K562 (cell line): ENCODE measurements around the gene GPSM3. TPM values are rescaled to one million over a fixed set of nuclear protein-coding genes. Genes with fewer than 3 reads are reported as not detected.

ENCODE experiments used
- CC2D1A ChIP-seq: fragments of 450-650 bp; IDR thresholded peaks from 2 replicates; pipeline ENCODE4 v1.6.1; 2017; ENCODE audit warnings: mild to moderate bottlenecking
- ELF1 ChIP-seq: fragments of 200-800 bp; sonication (Bioruptor generic); IDR thresholded peaks from 2 replicates; pipeline ENCODE4 v1.6.1; 2016; ENCODE audit warnings: missing genetic modification characterization, missing compliant biosample characterization
- ETV5 ChIP-seq: sonication (generic); formaldehyde crosslinking; IDR thresholded peaks from 2 replicates; pipeline ENCODE4 v1.4.0; 2020; ENCODE audit warnings: low read depth, mild to moderate bottlenecking, missing genetic modification reagents
- FIP1L1 ChIP-seq: fragments of 200-400 bp; formaldehyde crosslinking; IDR thresholded peaks from 2 replicates; pipeline ENCODE4 v1.6.1; 2018; ENCODE audit warnings: mild to moderate bottlenecking, low read depth, low read length; ENCODE audit not compliant: poor library complexity, severe bottlenecking
- FOS ChIP-seq: IDR thresholded peaks from 3 replicates; pipeline ENCODE4 v1.6.1; 2011; ENCODE audit not compliant: insufficient read length; ENCODE audit errors: extremely low read depth
- HDGF ChIP-seq: fragments of 450-650 bp; IDR thresholded peaks from 2 replicates; pipeline ENCODE4 v1.6.1; 2016
- MAZ ChIP-seq, 2 experiments: fragments of 450-650 bp in 1 of 2; sonication (generic) in 1 of 2; formaldehyde crosslinking; IDR thresholded peaks in 1 of 2; conservative IDR thresholded peaks in 1 of 2; 2 replicates each; pipeline versions ENCODE4 v1.4.0 to v1.5.0; 2020; ENCODE audit warnings: mild to moderate bottlenecking in 1 of 2, missing genetic modification reagents in 1 of 2
- MTA3 ChIP-seq: fragments of 450-650 bp; formaldehyde crosslinking; IDR thresholded peaks from 2 replicates; pipeline ENCODE4 v1.6.1; 2017; ENCODE audit warnings: mild to moderate bottlenecking, borderline replicate concordance
- MYNN ChIP-seq, 2 experiments: sonication (generic); formaldehyde crosslinking in 1 of 2; IDR thresholded peaks; 2 replicates each; pipeline versions ENCODE4 v1.5.0 to v1.6.1; 2016 to 2020; ENCODE audit warnings: antibody characterized with exemption in 1 of 2, missing genetic modification reagents in 1 of 2
- NEUROD1 ChIP-seq: fragments of 150-350 bp; IDR thresholded peaks from 2 replicates; pipeline ENCODE4 v1.6.1; 2014; ENCODE audit warnings: borderline replicate concordance, low read length, low read depth; ENCODE audit not compliant: partially characterized antibody
- NFATC3 ChIP-seq: fragments of 450-650 bp; IDR thresholded peaks from 2 replicates; pipeline ENCODE4 v1.6.1; 2017; ENCODE audit warnings: mild to moderate bottlenecking
- PHF20 ChIP-seq: fragments of 450-650 bp; IDR thresholded peaks from 2 replicates; pipeline ENCODE4 v1.6.1; 2018; ENCODE audit not compliant: partially characterized antibody
- SMARCE1 ChIP-seq: fragments of 450-650 bp; IDR thresholded peaks from 2 replicates; pipeline ENCODE4 v1.7.1; 2016; ENCODE audit warnings: mild to moderate bottlenecking
- SP1 ChIP-seq: sonication (generic); formaldehyde crosslinking; IDR thresholded peaks from 2 replicates; pipeline ENCODE4 v1.8.1; 2022; ENCODE audit warnings: mild to moderate bottlenecking, missing genetic modification reagents
- ZFP30 ChIP-seq: fragments of 250-450 bp; sonication (Bioruptor Pico); IDR thresholded peaks from 2 replicates; pipeline ENCODE4 v1.8.0; 2022; ENCODE audit warnings: moderate library complexity, mild to moderate bottlenecking, inconsistent platforms, borderline replicate concordance
- ZNF12 ChIP-seq: sonication (generic); formaldehyde crosslinking; IDR thresholded peaks from 2 replicates; pipeline ENCODE4 v1.4.0; 2020; ENCODE audit warnings: mild to moderate bottlenecking, missing genetic modification reagents
- ZNF197 ChIP-seq: fragments of 200-800 bp; sonication (Bioruptor generic); IDR thresholded peaks from 2 replicates; pipeline ENCODE4 v1.6.1; 2016; ENCODE audit warnings: low read depth, missing genetic modification characterization, missing compliant biosample characterization
- polyA plus RNA-seq, 8 experiments: library from polyadenylated mRNA; depleted of rRNA in 4 of 8; stranded (reverse) in 5 of 8; unstranded in 3 of 8; fragments of >200 nt; fragmentation: Nextera tagmentation in 2 of 8; fragmentation: Illumina TruSeq in 1 of 8; extraction: Ambion mirVana in 2 of 8; extraction: Trizol in 1 of 8; gene quantifications; 2 replicates each; pipeline versions ENCODE4 v1.2.1 to v1.2.3, GENCODE V29; 2011 to 2014; ENCODE audit warnings: inconsistent platforms in 1 of 8, missing spikeins in 1 of 8
- total RNA-seq, 7 experiments: library from RNA; depleted of rRNA in 6 of 7; stranded (reverse); fragments of >200 nt in 6 of 7; fragmentation: Illumina TruSeq in 2 of 7; extraction: Trizol in 2 of 7; gene quantifications; 2 replicates each; pipeline versions ENCODE4 v1.2.1 to v1.2.3, GENCODE V29; 2011 to 2021; ENCODE audit warnings: low replicate concordance in 1 of 7
- TF ChIP-seq, protein P1 (sequence below), 2 experiments: fragments of 450-650 bp; IDR thresholded peaks; 2 replicates each; pipeline ENCODE4 v1.6.1; 2018; ENCODE audit warnings: mild to moderate bottlenecking in 2 of 2, low read depth in 1 of 2; ENCODE audit not compliant: partially characterized antibody in 2 of 2
- TF ChIP-seq, protein P2 (sequence below), 2 experiments: fragments of 200-800 bp in 1 of 2; sonication (Bioruptor generic) in 1 of 2; sonication (generic) in 1 of 2; formaldehyde crosslinking in 1 of 2; IDR thresholded peaks in 1 of 2; conservative IDR thresholded peaks in 1 of 2; 2 replicates each; pipeline versions ENCODE4 v1.5.0 to v1.6.1; 2016 to 2020; ENCODE audit warnings: missing compliant biosample characterization in 1 of 2, missing genetic modification characterization in 1 of 2, missing genetic modification reagents in 1 of 2
- TF ChIP-seq, protein P3 (sequence below): fragments of 250-450 bp; sonication (Bioruptor Pico); IDR thresholded peaks from 2 replicates; pipeline ENCODE4 v1.4.0; 2020

The GPSM3 gene
- total and polyA plus RNA-seq, 9 of the 15 experiments (the other 6 are each of a cell fraction or from before 2014, with no cell fraction given), result 5.3 to 42.6 (median 24.4) TPM

DNA sequence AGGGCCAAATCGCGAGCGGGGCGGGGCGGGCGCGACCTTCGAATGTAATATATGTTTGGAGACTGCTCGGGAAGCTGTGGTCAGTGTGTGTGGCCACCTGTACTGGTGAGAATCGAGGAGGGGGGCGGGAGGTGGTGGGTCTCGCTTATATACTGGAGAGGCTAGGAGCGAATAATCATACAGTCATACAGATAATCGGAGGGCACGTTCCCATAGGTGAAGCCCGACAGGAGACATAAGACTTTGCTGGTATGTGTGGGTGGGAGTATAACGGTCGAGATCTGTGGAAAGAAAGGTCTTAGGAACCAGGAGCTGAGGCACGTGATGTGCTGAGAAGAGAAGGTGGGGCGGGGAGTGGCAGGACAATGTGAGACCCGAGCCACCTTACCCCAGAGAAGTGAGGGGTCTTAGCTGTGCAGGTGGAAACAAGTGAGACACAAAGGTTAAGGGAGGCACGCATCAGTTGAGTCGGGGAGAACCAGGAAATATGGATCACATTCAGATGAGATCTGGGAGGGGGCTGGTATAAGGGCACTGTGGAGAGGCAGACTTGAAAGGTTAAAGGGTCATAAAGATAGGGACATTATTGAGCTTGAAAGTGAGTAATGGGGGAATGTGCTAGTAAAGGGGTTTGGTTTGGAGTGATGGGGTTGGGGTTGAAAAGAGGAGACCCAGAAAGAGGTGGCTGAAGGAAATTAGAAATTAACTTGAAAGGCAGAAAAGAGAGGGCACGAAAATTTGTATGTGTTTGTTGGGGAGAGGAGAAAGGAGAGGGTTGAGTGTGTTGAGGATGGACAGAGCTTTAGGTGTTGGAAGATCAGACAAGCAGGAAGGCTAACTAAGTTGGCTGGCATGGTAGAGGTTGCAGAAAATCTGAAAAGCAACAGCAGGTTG is 13.6 kb downstream of the GPSM3 start (continued):
- no peak for TF ChIP-seq MYNN (IDR thresholded peaks at IDR 0.05)
- no peak for TF ChIP-seq MYNN (CRISPR knock-in tag; IDR thresholded peaks at IDR 0.05)
- peak; percentile 55; the same call in 1 of the 2 replicates for TF ChIP-seq HDGF
- TF ChIP-seq PHF20, result no peak
- 0 out of 2 replicates have a peak, but pooled peaks have one; percentile 24 for TF ChIP-seq NFATC3
- peak; percentile 36; the same call in 1 of the 2 replicates for TF ChIP-seq SMARCE1
- TF ChIP-seq CC2D1A, result 0 out of 2 replicates have a peak, but pooled peaks have one; percentile 32
- TF ChIP-seq ELF1 (tag), result no peak
- TF ChIP-seq, protein P1, sequence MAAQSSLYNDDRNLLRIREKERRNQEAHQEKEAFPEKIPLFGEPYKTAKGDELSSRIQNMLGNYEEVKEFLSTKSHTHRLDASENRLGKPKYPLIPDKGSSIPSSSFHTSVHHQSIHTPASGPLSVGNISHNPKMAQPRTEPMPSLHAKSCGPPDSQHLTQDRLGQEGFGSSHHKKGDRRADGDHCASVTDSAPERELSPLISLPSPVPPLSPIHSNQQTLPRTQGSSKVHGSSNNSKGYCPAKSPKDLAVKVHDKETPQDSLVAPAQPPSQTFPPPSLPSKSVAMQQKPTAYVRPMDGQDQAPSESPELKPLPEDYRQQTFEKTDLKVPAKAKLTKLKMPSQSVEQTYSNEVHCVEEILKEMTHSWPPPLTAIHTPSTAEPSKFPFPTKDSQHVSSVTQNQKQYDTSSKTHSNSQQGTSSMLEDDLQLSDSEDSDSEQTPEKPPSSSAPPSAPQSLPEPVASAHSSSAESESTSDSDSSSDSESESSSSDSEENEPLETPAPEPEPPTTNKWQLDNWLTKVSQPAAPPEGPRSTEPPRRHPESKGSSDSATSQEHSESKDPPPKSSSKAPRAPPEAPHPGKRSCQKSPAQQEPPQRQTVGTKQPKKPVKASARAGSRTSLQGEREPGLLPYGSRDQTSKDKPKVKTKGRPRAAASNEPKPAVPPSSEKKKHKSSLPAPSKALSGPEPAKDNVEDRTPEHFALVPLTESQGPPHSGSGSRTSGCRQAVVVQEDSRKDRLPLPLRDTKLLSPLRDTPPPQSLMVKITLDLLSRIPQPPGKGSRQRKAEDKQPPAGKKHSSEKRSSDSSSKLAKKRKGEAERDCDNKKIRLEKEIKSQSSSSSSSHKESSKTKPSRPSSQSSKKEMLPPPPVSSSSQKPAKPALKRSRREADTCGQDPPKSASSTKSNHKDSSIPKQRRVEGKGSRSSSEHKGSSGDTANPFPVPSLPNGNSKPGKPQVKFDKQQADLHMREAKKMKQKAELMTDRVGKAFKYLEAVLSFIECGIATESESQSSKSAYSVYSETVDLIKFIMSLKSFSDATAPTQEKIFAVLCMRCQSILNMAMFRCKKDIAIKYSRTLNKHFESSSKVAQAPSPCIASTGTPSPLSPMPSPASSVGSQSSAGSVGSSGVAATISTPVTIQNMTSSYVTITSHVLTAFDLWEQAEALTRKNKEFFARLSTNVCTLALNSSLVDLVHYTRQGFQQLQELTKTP (IDR thresholded peaks at IDR 0.05; ENCODE audit: low read depth in 1 of 2, partially characterized antibody in 2 of 2), result peak in 1 of 2 experiments; percentile 17
- TF ChIP-seq, protein P2, sequence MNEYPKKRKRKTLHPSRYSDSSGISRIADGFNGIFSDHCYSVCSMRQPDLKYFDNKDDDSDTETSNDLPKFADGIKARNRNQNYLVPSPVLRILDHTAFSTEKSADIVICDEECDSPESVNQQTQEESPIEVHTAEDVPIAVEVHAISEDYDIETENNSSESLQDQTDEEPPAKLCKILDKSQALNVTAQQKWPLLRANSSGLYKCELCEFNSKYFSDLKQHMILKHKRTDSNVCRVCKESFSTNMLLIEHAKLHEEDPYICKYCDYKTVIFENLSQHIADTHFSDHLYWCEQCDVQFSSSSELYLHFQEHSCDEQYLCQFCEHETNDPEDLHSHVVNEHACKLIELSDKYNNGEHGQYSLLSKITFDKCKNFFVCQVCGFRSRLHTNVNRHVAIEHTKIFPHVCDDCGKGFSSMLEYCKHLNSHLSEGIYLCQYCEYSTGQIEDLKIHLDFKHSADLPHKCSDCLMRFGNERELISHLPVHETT (CRISPR knock-in tag; conservative IDR thresholded peaks at IDR 0.05 in 1 of 2, IDR thresholded peaks at IDR 0.05 in 1 of 2), result 0 out of 4 replicates have a peak, but pooled peaks of 1 of the 2 experiments have one; percentile 44
- no peak for TF ChIP-seq SP1 (CRISPR knock-in tag)
- TF ChIP-seq ZFP30 (CRISPR knock-in tag), result no peak
- 0 out of 2 replicates have a peak, but pooled peaks have one; percentile 41 for TF ChIP-seq MTA3
- TF ChIP-seq NEUROD1, result no peak
- peak; percentile 63 for TF ChIP-seq ETV5 (CRISPR knock-in tag)
- no peak for TF ChIP-seq FIP1L1
- TF ChIP-seq ZNF12 (CRISPR knock-in tag), result 0 out of 2 replicates have a peak, but pooled peaks have one; percentile 60
- peak in 1 of 2 experiments; percentile 44; a peak in 1 of 4 replicates for TF ChIP-seq MAZ (CRISPR knock-in tag; conservative IDR thresholded peaks at IDR 0.05 in 1 of 2, IDR thresholded peaks at IDR 0.05 in 1 of 2)
- TF ChIP-seq, protein P3, sequence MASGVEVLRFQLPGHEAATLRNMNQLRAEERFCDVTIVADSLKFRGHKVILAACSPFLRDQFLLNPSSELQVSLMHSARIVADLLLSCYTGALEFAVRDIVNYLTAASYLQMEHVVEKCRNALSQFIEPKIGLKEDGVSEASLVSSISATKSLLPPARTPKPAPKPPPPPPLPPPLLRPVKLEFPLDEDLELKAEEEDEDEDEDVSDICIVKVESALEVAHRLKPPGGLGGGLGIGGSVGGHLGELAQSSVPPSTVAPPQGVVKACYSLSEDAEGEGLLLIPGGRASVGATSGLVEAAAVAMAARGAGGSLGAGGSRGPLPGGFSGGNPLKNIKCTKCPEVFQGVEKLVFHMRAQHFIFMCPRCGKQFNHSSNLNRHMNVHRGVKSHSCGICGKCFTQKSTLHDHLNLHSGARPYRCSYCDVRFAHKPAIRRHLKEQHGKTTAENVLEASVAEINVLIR (CRISPR knock-in tag), result peak; percentile 28; the same call in 1 of the 2 replicates
- TF ChIP-seq ZNF197 (CRISPR knock-in tag), result 0 out of 2 replicates have a peak, but pooled peaks have one; percentile 37
- TF ChIP-seq FOS, result no peak
